ENCODE data around the gene FBXL4.

GRCh38 chr6:98885330-98885729 is 62.4 kb downstream of the FBXL4 start:
- TF ChIP-seq CTCF (conservative IDR thresholded peaks at IDR 0.05; ENCODE audit: low read length), result no peak
- no peak for TF ChIP-seq EZH2phosphoT487 (IDR thresholded peaks at IDR 0.05; ENCODE audit: borderline replicate concordance, low read depth, low read length)
